ENCODE results near the gene EGFL7.

GRCh38 chr9:136645903-136646754, 16.6 kb upstream of the EGFL7 start:
- TF ChIP-seq CTCF (conservative IDR thresholded peaks at IDR 0.05 in 1 of 2, IDR thresholded peaks at IDR 0.05 in 1 of 2; ENCODE audit: extremely low read depth in 1 of 2, insufficient read depth in 1 of 2, low read depth in 1 of 2, low read length in 2 of 2) (no peak), EZH2 (IDR thresholded peaks at IDR 0.05; ENCODE audit: borderline replicate concordance, low read length) (no peak)
